OCI-LY7 (cell line): ENCODE results near the gene RBKS. TPM values are rescaled to one million over a fixed set of nuclear protein-coding genes. Genes with fewer than 3 reads are reported as not detected.

Experiments
- BruUV-seq: library from RNA; stranded (reverse); fragments of 400-500 nt; replicated peaks from 2 replicates; lab custom pipeline; 2021; lab: Mats Ljungman, UMichigan
- CTCF ChIA-PET: fragments of 300-600 bp; sonication (Branson Sonifier 250); formaldehyde crosslinking; loops from one replicate; lab custom pipeline; 2022; ENCODE audit warnings: antibody characterized with exemption; ENCODE audit not compliant: unreplicated experiment; lab: Charles Lee
- POLR2A ChIA-PET: fragments of 300-600 bp; sonication (Branson Sonifier 250); formaldehyde crosslinking; loops from one replicate; lab custom pipeline; 2022; ENCODE audit warnings: antibody characterized with exemption; lab: Charles Lee
- DNase-seq: peaks from one replicate; pipeline ENCODE4 v3.0.0-alpha.2; 2015; ENCODE audit warnings: low spot score
- H2AFZ ChIP-seq: fragments of 200-600 bp; sonication (generic), shearing (Covaris generic); 2 replicates; pipeline ENCODE4 v1.6.1; 2014; ENCODE audit warnings: mild to moderate bottlenecking, antibody characterized with exemption, low read length, moderate library complexity
- H3K27ac ChIP-seq: fragments of 200-600 bp; sonication (generic); 2 replicates; pipeline ENCODE4 v1.5.1; 2014; ENCODE audit warnings: mixed run types, low read depth, mild to moderate bottlenecking, moderate library complexity, low read length, inconsistent platforms; ENCODE audit not compliant: poor library complexity, severe bottlenecking
- H3K36me3 ChIP-seq: fragments of 200-600 bp; sonication (generic); 2 replicates; pipeline ENCODE4 v1.6.1; 2014; ENCODE audit warnings: mild to moderate bottlenecking, antibody characterized with exemption, low read length, moderate library complexity, mixed read lengths; ENCODE audit not compliant: insufficient read depth
- H3K4me1 ChIP-seq: fragments of 200-600 bp; sonication (generic); 2 replicates; pipeline ENCODE4 v1.5.1; 2014; ENCODE audit warnings: mild to moderate bottlenecking, low read length; ENCODE audit not compliant: insufficient read depth, poor library complexity, severe bottlenecking
- H3K4me2 ChIP-seq: fragments of 200-600 bp; sonication (generic); 2 replicates; pipeline ENCODE4 v1.6.1; 2014; ENCODE audit warnings: mild to moderate bottlenecking, low read length
- H3K4me3 ChIP-seq: fragments of 200-600 bp; sonication (generic); 2 replicates; pipeline ENCODE4 v1.5.1; 2014; ENCODE audit warnings: mild to moderate bottlenecking, low read depth, low read length; ENCODE audit not compliant: poor library complexity, severe bottlenecking
- H3K79me2 ChIP-seq: fragments of 200-600 bp; sonication (generic); 2 replicates; pipeline ENCODE4 v1.6.1; 2016; ENCODE audit warnings: low read depth, mild to moderate bottlenecking, low read length, moderate library complexity, mixed read lengths; ENCODE audit not compliant: insufficient read depth
- H3K9me2 ChIP-seq: fragments of 200-600 bp; sonication (generic); 2 replicates; pipeline ENCODE4 v1.6.1; 2016; ENCODE audit warnings: mild to moderate bottlenecking, low read length, mixed read lengths; ENCODE audit not compliant: insufficient read depth
- H3K9me3 ChIP-seq: fragments of 200-600 bp; sonication (generic); 2 replicates; pipeline ENCODE4 v1.6.1; 2014; ENCODE audit warnings: mild to moderate bottlenecking, mixed run types, low read length, mixed read lengths
- H4K20me1 ChIP-seq: fragments of 200-600 bp; sonication (generic); 2 replicates; pipeline ENCODE4 v1.6.1; 2014; ENCODE audit warnings: mild to moderate bottlenecking, antibody characterized with exemption, low read length, moderate library complexity, mixed read lengths; ENCODE audit not compliant: insufficient read depth
- EZH2phosphoT487 ChIP-seq: fragments of 200-600 bp; sonication (generic); IDR thresholded peaks from 2 replicates; pipeline ENCODE4 v1.6.1; 2018; ENCODE audit warnings: low read depth, borderline replicate concordance, mild to moderate bottlenecking, mixed run types, antibody characterized with exemption, low read length, moderate library complexity, mixed read lengths
- intact Hi-C: fragments of 100-400 bp; cut with micrococcal nuclease; formaldehyde crosslinking; loops from one replicate; pipeline ENCODE4 v1.10.0; 2022; ENCODE audit not compliant: unreplicated experiment
- total RNA-seq, 2 experiments: library from RNA; depleted of rRNA in 1 of 2; stranded (reverse); fragments of >200 nt in 1 of 2; shearing (Covaris generic) in 1 of 2; gene quantifications; 2 replicates each; pipeline ENCODE4 v1.2.3, GENCODE V29; 2014 to 2022
- TF ChIP-seq, protein P1 (sequence below): fragments of 200-600 bp; sonication (generic); conservative IDR thresholded peaks from 2 replicates; pipeline ENCODE4 v1.5.1; 2014; ENCODE audit warnings: mild to moderate bottlenecking, antibody characterized with exemption, low read length, moderate library complexity, mixed read lengths

RBKS gene
- total RNA-seq, 2 experiments from 2014 or later, result 1.1 TPM

DNA sequence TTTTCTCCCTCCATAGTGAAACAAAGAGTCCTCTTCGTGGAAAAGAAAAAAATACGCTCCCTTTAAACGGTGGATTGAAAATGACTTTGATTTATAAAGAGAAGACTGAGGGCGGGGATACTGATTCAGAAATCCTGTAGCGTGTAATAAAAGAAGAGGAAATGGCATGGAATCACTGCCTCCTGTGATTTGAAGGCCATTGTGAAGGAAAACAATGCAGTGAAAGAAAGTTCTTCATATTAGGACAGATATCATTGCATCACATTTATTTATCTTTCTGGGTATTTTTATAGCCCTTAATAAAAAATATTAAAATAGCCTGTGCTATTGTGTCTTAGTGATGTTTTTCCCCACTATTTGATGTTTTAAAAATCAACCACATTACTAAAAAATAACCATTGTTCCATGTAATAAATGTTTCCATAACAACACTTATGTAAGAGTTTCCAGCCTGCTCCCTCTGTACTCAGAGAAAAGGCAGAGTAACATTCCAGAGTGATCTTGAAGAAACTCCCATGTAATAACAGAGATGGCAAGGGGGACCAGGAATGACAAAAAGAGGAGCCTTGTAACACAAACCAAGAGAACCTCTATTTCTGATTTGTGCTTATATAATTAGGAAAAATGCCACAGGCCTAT lies 110.7 kb downstream of the RBKS start:
- intact Hi-C loops, result no loop called here
- no peak overlapping the region for H3K4me3 ChIP-seq
- CTCF ChIA-PET, result no interaction called here
- POLR2A ChIA-PET, result interaction anchor here (0.8 kb wide), 1 partner anchor 11 kb away, joined by 3 read pairs; no protein-coding TSS in a partner anchor
- H3K9me3 ChIP-seq, result no peaks in the 10 kb centered on the region
- H3K79me2 ChIP-seq, result no peaks in the 10 kb centered on the region
- DNase-seq, result no peak
- BruUV-seq, result no TSS peak
- TF ChIP-seq, protein P1, sequence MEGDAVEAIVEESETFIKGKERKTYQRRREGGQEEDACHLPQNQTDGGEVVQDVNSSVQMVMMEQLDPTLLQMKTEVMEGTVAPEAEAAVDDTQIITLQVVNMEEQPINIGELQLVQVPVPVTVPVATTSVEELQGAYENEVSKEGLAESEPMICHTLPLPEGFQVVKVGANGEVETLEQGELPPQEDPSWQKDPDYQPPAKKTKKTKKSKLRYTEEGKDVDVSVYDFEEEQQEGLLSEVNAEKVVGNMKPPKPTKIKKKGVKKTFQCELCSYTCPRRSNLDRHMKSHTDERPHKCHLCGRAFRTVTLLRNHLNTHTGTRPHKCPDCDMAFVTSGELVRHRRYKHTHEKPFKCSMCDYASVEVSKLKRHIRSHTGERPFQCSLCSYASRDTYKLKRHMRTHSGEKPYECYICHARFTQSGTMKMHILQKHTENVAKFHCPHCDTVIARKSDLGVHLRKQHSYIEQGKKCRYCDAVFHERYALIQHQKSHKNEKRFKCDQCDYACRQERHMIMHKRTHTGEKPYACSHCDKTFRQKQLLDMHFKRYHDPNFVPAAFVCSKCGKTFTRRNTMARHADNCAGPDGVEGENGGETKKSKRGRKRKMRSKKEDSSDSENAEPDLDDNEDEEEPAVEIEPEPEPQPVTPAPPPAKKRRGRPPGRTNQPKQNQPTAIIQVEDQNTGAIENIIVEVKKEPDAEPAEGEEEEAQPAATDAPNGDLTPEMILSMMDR, result no peak
- no peak for TF ChIP-seq EZH2phosphoT487
- no peaks in the 10 kb centered on the region for H3K9me2 ChIP-seq
- H3K27ac ChIP-seq, result no peak overlapping the region
- H4K20me1 ChIP-seq, result no peaks in the 10 kb centered on the region
- H2AFZ ChIP-seq, result no peak overlapping the region
- no peaks in the 10 kb centered on the region for H3K4me1 ChIP-seq
- no peak overlapping the region for H3K4me2 ChIP-seq
- H3K36me3 ChIP-seq, result peaks cover 27% of the 10 kb centered on the region

DNA sequence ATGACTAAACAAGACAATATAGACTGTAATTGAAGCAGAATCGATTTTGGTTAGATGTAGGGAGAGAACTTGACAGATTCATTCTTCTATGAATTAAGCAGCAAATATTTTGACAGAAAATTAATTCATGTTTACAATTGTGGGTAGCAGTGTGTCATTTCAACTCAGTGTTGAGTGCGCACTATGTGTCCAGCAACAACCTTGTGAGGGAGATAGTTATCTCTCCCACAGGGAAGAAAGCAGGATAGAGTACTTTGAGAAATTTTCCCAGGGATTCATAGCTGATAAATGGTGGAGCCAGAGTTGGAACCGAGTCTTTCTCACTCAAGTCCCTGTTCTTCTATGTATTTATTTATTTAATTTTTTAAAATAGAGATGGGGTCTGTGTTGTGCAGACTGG lies 113.5 kb downstream of the RBKS start:
- peaks cover 12% of the 10 kb centered on the region for H3K4me1 ChIP-seq
- peaks cover 14% of the 10 kb centered on the region for H3K79me2 ChIP-seq
- POLR2A ChIA-PET, result interaction anchor here (0.6 kb wide), 1 partner anchor 790 kb away, joined by 5 read pairs; no protein-coding TSS in a partner anchor
- no peak overlapping the region for H3K4me2 ChIP-seq
- BruUV-seq, result no TSS peak
- intact Hi-C loops, result no loop called here
- CTCF ChIA-PET, result no interaction called here
- TF ChIP-seq, protein P1, result no peak
- no peak for TF ChIP-seq EZH2phosphoT487
- no peak overlapping the region for H3K4me3 ChIP-seq
- H3K9me2 ChIP-seq, result peaks cover 5% of the 10 kb centered on the region; the same call in 1 of the 2 replicates
- no peaks in the 10 kb centered on the region for H3K9me3 ChIP-seq
- DNase-seq, result no peak
- H2AFZ ChIP-seq, result no peak overlapping the region
- H3K36me3 ChIP-seq, result peaks cover 34% of the 10 kb centered on the region
- no peak overlapping the region for H3K27ac ChIP-seq
- no peaks in the 10 kb centered on the region for H4K20me1 ChIP-seq

DNA sequence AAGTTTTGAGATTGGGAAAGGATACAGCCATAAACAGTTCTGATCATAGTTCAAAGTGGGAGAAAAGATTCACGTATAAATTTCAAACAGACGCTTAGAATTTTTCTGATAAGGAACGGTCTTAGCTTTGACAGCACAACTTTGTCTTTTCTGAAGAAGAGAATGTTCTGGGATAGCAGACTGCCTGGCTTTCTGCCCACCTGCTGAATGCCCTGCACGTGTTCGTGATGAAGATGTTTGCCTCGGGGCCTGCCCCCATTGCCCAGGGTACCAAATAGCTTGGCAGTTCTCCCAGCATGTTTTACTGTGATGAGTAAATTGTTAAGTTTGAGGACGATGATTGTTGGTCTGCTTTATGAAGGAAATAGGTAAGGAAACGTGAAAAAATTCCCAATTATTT lies 114.1 kb downstream of the RBKS start:
- DNase-seq, result no peak
- H3K4me1 ChIP-seq, result peaks cover 12% of the 10 kb centered on the region
- peaks cover 14% of the 10 kb centered on the region for H3K79me2 ChIP-seq
- no peak overlapping the region for H3K4me2 ChIP-seq
- no peaks in the 10 kb centered on the region for H4K20me1 ChIP-seq
- intact Hi-C loops, result no loop called here
- no peak for TF ChIP-seq EZH2phosphoT487
- TF ChIP-seq, protein P1, result no peak
- no peak overlapping the region for H3K27ac ChIP-seq
- H3K36me3 ChIP-seq, result peaks cover 34% of the 10 kb centered on the region
- POLR2A ChIA-PET, result interaction anchor here (0.6 kb wide), 1 partner anchor 791 kb away, joined by 5 read pairs; no protein-coding TSS in a partner anchor
- no peaks in the 10 kb centered on the region for H3K9me3 ChIP-seq
- no peak overlapping the region for H3K4me3 ChIP-seq
- CTCF ChIA-PET, result no interaction called here
- BruUV-seq, result no TSS peak
- peaks cover 5% of the 10 kb centered on the region; the same call in 1 of the 2 replicates for H3K9me2 ChIP-seq
- no peak overlapping the region for H2AFZ ChIP-seq
